IPS-NIHi7 (cell line): Measurements from ENCODE around the gene PTGDR.

Experiments
- DNase-seq: peaks from one replicate; pipeline ENCODE4 v3.0.0; 2012; ENCODE audit warnings: mixed read lengths; ENCODE audit errors: extremely low spot score

PTGDR gene

GRCh38 chr14:52267501-52268278 lies at the start of gene PTGDR:
Gene PTGDR (plus strand): TSS chr14:52267698. CDS start chr14:52267815, 117 bp downstream.
- peak; percentile 47 for DNase-seq

GRCh38 chr14:52219488-52220084 lies 47.9 kb upstream of the PTGDR start:
- DNase-seq, result no peak

GRCh38 chr14:52220924-52221811 lies 46.3 kb upstream of the PTGDR start:
- no peak for DNase-seq

GRCh38 chr14:52222901-52223300 lies 44.6 kb upstream of the PTGDR start:
- DNase-seq, result no peak

- no peak for DNase-seq
These were observed 39.8 kb upstream of the PTGDR start for GRCh38 chr14:52227619-52228222.

GRCh38 chr14:52233693-52234092 lies 33.8 kb upstream of the PTGDR start:
- no peak for DNase-seq

- no peak for DNase-seq
These were observed 32.1 kb upstream of the PTGDR start for GRCh38 chr14:52235434-52235833.

- no peak for DNase-seq
These were observed 31.5 kb upstream of the PTGDR start for GRCh38 chr14:52235866-52236510.

GRCh38 chr14:52238682-52239081 lies 28.8 kb upstream of the PTGDR start:
- no peak for DNase-seq

GRCh38 chr14:52240623-52241022 lies 26.9 kb upstream of the PTGDR start:
- no peak for DNase-seq

- no peak for DNase-seq
These were observed 26.3 kb upstream of the PTGDR start for GRCh38 chr14:52241087-52241793.

- no peak for DNase-seq
These were observed 23.2 kb upstream of the PTGDR start for GRCh38 chr14:52244328-52244727.

- DNase-seq, result no peak
These were observed 22.5 kb upstream of the PTGDR start for GRCh38 chr14:52244997-52245396.

- DNase-seq, result no peak
These were observed 19.4 kb upstream of the PTGDR start for GRCh38 chr14:52248057-52248456.

GRCh38 chr14:52251724-52252123 lies 15.8 kb upstream of the PTGDR start:
- no peak for DNase-seq

GRCh38 chr14:52253503-52253902 lies 14.0 kb upstream of the PTGDR start:
- no peak for DNase-seq

GRCh38 chr14:52254086-52254485 lies 13.4 kb upstream of the PTGDR start:
- no peak for DNase-seq

- no peak for DNase-seq
These were observed 8.7 kb upstream of the PTGDR start for GRCh38 chr14:52258783-52259182.

- no peak for DNase-seq
These were observed 8.1 kb upstream of the PTGDR start for GRCh38 chr14:52259434-52259833.

GRCh38 chr14:52262600-52262999 lies 4.9 kb upstream of the PTGDR start:
- no peak for DNase-seq

GRCh38 chr14:52263190-52263589 lies 4.3 kb upstream of the PTGDR start:
- DNase-seq, result no peak
